NCI-H82 treated with DMSO at 0.1 percent for 48 hours (cell line): ENCODE data around the gene PEX1.
"Not testable (repeated sequence)": the region's sequence is repeated elsewhere in the genome, so short reads cannot be mapped to it uniquely, and the experiment has no call there.

Source experiments
- DNase-seq: peaks from one replicate; lab custom pipeline; 2025; ENCODE audit not compliant: unreplicated experiment; lab: John Stamatoyannopoulos, UW

The PEX1 gene

DNA sequence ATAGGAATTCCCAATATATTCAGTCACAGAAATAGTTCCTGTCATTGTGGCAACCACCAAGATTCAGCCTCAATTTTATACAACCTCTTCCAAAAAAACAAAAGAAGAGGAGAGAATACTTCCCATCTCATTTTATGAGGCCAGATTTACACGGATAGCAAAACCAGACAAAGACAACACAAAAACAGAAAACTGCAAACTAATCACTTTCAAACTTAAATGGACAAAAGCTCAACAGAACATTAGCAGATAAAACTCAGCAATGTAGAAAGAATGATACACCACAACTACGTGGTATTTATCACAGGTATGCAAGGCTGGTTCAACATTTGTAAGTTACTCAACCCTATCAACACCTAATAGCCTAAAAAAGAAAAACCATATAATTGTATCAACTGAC is 22.0 kb downstream of the PEX1 start:
- no peak for DNase-seq

DNA sequence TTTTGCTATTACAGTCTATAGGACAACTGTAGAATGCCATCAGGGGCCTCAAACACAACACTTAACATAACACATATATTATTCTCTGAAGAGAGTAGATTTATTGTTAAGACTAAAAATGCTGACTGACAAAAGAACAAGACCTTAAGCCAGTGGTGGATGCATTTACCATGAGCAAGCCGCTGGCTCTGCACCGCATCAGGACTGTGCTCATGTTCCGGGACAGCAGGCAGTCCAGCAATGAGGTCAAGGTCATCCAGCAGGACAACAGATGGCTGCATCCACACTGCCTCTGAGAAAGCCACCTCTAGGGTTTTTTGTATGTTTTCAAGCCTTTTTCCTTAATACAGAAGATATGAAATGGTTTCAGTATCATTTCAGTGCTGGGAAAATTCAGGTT is 23.8 kb downstream of the PEX1 start:
- DNase-seq: no peak

DNA sequence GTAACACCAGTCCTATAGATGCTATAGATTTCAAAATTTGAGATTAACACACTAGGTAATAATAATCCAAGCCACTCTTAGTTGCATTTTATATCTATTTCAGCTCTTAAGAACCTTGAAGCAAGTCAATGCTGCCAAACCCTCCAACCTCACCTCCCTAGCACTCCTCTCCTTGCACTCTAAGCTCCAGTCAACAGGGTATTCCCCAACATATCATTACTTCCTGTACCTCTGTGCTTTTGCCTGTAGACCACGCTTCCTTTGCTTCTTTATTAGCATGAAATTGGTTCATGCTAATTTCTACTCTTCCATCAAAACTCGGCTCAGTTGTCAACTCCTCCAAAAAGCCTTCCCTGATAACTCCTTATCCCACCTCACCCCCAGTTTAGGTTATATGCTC is 24.6 kb downstream of the PEX1 start:
- no peak for DNase-seq

DNA sequence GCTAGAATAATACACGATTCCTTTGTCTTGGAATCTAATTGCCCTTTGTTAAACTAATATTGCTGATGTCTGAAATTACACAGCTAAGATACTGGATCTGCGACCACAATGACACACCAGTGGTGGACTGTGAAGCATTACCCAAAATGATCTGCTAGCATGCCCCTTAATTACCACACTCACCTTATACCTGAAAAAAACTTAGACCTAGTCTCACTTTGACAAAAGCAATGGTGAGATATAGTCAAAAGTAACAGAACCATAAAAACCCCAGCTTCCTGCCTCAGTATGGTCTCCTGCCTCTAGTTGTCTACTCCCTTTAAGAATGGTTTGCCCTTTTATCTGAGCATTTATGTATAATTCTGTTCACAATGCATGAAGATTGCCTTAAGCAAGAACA is 29.8 kb downstream of the PEX1 start:
- no peak for DNase-seq

DNA sequence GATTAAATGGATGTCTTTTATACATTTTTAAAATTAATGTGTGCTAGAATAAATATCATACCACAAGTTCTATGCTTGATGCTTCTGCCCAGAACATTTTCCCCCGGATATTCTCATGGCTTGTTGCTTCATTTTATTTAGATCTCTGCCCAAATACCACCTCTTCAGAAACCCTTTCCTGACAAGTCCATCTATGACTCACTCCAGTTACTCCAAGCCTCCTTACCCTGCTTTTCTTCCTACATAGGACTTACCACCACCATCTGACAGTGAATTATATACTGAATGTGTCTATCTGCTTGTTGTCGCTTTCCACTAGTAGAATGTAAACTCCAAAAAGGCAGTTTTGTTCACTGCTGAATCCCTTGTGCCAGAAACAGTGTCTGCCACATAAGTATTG is 31.4 kb downstream of the PEX1 start:
- DNase-seq: no peak

DNA sequence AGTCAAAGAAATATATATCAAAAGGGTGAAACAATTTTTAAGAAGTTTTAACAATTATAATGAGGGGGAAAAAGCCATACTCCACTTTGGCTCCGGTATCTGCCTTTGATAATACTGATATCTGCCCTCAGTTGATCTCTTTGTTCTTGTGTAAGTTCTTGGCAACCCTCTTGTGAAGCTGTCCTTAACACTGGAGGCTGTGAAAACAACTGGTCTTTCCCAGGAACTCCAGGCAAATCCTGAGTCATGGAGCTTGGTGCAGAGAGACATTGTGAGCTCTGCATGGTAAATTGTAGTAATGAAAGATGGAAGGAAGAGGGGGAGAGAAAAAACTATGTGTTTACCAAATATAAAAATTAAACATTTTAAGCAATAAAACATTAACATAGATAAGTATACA is 38.7 kb downstream of the PEX1 start:
- DNase-seq: no peak

DNA sequence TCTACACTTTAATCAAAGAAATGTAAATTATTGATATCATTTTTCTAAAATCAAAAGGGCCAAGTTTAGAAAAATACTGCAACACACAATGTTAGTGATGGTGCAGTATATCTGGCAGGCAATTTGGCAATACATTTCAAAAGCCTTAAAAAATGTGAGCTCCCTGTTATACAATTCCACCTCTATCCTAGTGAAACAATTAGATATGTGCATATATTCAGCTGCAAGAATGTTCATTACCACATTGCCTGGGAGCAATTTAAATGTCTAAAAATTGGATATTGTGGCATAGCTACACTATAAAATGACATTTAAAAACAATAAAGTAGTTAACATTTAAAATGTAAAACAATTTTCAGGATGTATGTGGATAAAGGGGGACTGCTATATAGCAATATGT is 40.5 kb downstream of the PEX1 start:
- no peak for DNase-seq

DNA sequence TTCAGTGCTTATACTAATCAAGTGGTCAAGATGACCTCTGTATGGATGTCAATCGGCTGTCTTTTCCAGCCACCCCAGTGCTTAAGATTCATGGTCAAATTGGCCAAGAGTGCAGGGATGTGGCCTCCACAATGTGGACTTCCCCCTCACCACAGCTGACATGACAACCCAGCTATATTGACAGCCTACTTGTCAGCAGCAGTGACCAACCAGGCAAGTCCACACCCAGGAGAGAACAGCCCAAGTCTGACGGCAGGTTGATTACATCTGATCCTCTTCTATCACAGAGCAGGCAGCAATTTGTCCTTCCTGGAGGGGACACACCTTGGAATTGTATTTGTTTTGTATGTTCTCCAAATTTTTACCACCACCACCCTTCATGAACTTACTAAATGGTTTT is 42.3 kb downstream of the PEX1 start:
- no peak for DNase-seq

DNA sequence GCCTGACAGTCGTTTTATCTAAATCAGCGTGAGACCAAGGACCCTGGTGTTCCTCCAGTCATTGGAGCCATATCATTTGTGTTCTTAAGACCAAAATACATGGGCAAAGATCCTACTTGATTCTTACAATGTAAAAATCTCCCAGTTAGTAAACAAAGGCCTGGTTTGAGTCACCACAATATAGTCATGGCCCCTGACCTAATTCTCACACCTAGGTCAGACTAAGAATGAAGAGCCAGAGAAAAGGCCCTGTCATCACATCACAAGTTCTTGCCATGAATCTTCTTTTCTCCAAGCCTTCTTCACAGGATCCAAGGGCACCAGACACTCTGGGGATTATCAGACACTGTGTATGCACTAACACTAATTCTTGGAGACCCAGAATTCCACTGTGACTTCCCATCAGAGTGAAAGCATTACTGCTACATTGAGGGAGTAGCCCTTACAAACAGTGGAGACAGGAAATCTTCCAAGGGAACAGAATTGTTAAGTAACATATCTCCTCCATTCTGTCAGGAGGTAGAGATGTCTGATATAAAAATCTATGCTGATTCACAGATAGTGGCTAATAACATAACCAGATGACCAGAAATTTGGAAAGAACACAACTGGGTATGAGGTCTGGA is 42.9 kb downstream of the PEX1 start:
- no peak for DNase-seq

DNA sequence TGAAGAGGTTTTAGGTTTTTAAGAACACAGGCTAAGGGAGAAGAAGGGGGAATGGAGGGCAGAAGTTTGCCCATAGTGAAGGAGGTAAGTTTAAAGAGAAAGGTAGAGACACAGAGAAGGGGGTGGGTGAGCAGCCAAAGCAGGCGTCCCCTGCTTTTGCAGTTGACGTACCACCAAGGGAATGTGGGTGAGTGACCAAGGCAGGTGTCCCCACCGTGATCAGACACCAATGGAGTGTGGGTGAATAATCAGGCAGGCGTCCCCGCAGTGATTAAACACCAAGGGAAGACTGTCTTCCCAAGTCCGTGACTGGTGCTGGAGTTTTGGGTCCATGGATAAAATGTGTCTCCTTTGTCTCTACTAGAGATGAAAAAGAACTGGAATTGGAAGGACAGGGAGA is 44.1 kb downstream of the PEX1 start:
- DNase-seq: not testable (repeated sequence)

DNA sequence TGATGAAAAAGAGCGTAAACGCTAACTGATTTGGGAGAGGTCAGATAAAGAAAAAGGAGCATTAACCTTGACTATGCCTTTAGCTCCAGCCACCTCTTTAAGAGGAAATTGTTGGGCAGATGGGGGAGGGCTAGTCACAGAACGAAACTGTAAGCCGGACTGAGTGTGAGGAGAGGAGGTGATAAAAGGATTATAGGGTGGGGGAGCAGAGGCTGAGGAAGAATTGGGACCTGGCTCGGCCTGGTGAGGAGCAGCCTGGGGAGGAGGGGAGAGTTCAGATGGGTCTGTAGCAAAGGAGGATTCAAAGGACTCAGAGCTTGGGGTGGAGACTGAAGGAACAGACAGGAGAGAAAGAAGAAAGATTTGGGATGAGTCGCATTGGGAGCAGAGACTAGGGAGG is 44.7 kb downstream of the PEX1 start:
- peak; percentile 90 for DNase-seq

DNA sequence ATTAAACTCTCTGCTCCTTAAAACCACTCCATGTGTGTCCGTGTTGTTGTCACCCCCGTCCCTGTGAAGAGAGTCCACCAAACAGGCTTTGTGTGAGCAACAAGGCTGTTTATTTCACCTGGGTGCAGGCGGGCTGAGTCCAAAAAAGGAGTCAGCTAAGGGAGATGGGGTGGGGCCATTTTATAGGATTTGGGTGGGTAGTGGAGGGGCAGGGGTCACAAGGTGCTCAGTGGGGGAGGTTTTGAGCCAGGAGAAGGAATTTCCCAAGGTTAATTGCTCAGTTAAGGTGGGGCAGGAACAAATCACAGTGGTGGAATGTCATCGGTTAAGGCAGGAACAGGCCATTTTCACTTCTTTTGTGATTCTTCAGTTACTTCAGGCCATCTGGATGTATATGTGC is 49.2 kb downstream of the PEX1 start:
- not testable (repeated sequence) for DNase-seq

DNA sequence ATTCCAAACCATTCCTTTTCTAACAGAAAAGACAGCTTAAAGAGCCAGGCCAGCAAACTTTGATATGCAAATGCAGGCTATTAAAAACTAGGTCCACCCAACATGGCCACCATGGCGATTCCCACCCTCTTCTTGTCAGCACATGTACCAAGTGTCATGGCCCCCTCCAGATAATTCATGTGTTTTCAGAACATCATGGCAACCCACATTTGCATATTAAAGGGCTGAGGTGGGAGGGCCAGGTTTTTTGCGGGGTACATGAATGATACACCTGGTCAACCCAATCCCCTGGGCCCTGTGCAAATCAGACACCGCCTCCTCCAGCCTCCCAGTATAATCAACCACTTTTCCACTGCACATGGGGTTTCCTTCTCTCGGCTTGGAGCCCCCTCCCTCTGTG is 49.6 kb downstream of the PEX1 start:
- no peak for DNase-seq

DNA sequence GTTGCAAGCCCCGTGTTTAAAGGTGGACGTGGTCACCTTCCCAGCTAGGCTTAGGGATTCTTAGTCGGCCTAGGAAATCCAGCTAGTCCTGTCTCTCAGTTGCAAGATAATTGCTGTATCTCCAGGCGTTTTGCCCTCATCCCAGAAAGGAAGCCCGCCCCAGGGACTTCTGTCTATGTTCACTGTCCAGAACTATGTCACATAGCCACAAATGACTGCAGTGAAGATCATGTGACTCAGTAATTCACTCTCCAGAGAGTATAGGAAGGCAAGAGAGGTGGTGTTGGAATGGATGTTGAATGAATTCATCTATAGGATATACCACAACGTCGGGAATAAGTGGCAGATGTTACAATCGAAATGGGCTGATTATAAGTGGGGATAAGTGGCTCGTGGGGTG is 50.2 kb downstream of the PEX1 start:
- peak; percentile 43 for DNase-seq

DNA sequence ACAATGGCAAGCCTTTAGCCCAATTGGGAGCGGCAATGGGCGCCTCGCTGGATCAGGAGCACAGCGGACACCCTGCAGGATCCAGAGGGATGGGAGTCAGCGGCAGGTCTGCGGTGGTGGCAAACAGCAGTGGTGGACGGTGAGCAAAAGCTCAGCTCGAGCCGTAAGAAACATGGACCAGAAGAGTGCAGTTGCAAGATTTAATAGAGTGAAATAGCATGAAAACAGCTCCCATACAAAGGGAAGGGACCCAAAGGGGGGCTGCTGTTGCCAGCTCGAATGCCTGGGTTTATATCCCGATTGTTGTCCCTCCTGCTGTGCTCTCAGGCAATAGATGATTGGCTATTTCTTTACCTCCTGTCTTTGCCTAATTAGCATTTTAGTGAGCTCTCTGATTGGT is 50.6 kb downstream of the PEX1 start, which contains the start of gene ERVW-1:
TSS of gene ERVW-1 (minus strand) at position 266 of the 400 bp plus-strand sequence. CDS start 7,565 bp downstream, outside the sequence.
- not testable (repeated sequence) for DNase-seq

DNA sequence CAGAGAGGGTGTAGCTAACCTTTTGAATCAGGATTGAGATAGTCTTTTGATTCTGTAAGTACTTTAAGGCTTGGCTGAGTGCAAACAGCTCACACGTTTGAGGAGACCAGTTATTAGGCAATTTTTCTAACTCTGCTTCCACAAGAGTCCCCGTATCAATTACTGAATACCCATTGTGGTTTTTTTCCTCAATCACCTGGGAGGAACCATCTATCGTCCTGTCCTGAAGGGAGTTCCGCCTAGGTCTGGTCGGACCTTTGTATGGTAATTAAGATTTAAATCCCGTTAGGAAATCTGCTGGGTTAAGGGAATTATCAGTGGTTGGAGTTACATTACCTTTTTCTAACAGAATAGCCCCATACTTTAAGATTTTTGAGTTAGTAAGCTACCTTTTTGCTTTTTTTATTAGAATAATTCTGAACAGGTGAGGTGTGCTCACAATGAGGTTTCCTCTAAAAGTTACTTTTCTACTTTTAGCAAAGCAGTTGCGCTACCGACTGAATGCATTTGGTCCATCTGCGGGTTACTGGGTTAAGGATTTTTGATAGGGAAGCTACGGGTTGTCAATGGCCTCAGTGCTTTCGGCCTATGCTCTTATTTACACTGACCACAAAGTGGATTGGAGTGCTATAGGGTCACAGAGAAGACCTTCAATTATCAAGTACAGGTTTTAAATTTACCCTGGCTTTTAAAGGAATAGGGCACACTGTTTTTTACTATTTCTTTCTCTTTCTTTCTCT is 52.3 kb downstream of the PEX1 start:
- DNase-seq: not testable (repeated sequence)

DNA sequence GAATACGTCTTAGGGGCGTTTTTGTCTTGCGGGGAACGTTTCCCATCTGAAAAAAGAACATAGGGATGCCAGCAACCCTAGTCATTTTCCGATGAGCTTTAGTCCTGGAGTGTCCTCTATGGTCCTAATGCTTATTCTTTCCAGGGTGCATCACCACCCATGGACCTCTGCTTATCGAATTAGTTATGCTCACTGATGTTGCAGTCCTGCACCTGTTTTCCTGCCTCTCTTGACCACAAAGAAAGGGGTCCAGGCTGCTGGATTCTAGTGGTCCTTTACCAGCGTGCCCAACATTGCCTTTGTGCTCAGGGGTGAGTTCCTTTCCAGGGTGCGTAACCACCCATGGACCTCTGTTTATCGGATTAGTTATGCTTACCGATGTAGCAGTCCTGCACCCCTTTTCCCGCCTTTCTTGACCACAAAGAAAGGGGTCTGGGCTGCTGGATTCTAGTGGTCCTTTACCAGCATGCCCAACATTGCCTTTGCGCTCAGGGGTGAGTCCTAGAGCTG is 53.0 kb downstream of the PEX1 start:
- not testable (repeated sequence) for DNase-seq

DNA sequence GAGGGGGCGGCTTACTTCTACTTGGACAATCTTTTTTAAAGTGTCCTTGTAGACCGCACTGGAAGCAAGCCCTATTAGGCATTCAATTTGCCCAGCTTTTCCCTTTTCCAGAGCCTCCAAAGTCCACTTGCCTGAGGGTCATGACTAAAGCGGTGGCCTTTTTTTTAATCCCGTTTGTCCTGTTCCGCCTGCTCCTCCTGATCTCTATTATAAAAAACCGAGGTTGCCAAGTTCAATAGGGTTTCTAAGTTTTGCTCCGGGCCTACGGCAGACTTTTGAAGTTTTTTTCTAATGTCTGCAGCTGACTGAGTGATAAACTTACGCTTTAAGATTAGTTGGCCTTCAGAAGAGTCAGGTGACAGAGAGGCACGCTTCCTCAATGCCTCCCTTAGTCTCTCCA is 54.3 kb downstream of the PEX1 start:
- not testable (repeated sequence) for DNase-seq

DNA sequence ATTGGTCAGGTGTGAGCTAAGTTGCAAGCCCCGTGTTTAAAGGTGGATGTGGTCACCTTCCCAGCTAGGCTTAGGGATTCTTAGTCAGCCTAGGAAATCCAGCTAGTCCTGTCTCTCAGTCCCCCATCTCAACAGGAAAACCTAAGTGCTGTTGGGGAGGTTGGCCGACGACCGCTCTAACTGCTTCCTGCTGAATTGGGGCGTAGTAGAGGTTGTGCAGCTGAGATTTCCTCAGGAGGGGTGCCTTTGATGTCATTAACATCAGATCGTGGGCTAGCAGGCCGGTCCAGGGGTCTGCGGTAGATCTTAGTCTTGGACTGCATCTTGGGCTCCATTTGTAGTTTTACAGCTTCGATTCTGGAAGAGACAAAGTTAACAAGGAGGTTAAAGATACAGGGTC is 59.7 kb downstream of the PEX1 start:
- not testable (repeated sequence) for DNase-seq

DNA sequence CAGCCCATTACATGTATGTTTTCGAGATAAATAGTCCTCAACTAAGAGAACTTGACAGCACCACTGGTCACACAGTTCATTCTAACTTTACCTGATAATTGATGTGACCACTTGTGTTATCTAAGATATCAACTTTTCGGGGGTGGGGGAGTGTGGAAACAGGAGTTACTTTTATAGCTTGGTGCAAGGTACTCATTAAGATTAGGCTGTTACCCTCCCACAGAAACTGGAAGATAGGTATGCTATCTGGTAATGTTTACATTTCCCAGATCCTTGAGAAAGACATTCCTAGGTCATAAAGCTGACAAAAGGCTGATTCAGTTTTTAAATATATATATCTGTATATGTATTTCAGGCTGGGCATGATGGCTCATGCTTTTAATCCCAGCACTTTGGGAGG is 61.6 kb downstream of the PEX1 start:
- no peak for DNase-seq

DNA sequence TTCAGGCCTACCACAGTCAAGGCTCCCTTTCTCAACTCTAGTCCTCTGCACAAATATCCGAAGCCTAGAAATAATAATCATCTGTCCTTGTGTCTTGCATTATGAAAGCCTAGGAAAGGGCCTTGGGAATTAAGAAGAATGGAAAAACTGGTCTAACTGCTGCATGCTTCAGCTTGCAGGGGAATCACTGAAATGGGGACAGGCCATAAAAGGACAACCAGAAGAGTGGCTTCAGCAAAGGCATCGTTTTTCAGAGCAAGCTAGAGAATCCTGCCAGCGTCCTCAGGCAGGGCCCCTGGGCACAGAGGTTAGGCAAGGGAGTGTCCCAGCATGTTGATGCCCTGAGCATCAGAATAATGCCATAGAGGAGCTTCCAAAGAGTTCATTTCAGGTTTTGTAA is 63.8 kb downstream of the PEX1 start:
- DNase-seq: no peak

DNA sequence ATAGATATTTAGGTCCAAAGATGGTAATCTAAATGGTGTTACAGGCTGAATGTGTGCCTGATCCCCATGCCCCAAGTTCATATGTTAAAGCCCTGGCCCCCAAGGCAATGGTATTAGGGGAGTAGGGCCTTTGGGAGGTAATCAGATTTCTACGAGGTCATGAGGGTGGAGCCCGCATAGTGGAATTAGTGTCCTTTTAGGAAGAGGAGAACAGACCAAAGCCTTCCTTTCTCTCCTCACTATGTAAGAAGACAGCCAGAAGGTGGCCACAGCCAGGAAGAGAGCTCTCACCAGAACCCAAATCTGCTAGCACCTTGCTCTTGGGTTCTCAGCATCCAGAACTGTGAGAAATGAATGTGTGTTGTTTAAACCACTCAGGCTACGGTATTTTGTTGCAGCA is 65.8 kb downstream of the PEX1 start:
- no peak for DNase-seq
